Lower leg skin (tissue), 3 donors: Measurements from ENCODE around the gene LHFPL3.

ENCODE experiments used
- CTCF ChIP-seq, 3 donors: fragments of 450-650 bp; IDR thresholded peaks; one replicate each; pipeline ENCODE4 v1.5.1; 2016; ENCODE audit warnings: antibody characterized with exemption in 3 of 3, mild to moderate bottlenecking in 3 of 3, moderate library complexity in 2 of 3
- POLR2A ChIP-seq, 2 donors: fragments of 450-650 bp; IDR thresholded peaks; one replicate each; pipeline ENCODE4 v1.6.1; 2016 to 2017; ENCODE audit warnings: antibody characterized with exemption in 2 of 2, mild to moderate bottlenecking in 1 of 2, moderate library complexity in 1 of 2

DNA sequence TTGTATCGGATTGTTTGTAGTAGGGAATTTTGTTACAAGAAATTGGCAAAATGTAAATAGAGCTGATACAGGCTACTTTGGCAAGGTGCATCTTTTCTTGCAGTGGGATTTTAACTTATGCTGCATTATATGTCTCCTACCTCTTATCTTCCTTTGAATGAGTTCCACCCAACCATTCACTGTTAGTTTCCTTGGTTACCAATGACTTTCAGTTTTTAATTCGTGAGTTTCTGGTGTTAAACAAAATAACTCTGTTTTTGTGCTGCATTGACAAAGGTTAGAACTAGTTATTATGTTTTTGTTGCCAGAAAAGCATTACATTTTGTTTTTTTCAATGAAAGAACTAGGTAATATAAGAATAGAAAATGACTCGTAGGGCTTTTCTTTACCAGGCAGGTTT lies 327.2 kb downstream of the LHFPL3 start:
- no peak for TF ChIP-seq POLR2A (IDR thresholded peaks at IDR 0.05)
- no peak for TF ChIP-seq CTCF (IDR thresholded peaks at IDR 0.05)
